B cell (primary cell): Measurements from ENCODE around the gene PHB1.

Experiments used
- CTCF ChIP-seq: fragments of 200-600 bp; IDR thresholded peaks from one replicate; pipeline ENCODE4 v1.8.0; 2022; ENCODE audit warnings: antibody characterized with exemption, mild to moderate bottlenecking
- EZH2 ChIP-seq: IDR thresholded peaks from 2 replicates; pipeline ENCODE4 v1.6.1; 2012; ENCODE audit warnings: borderline replicate concordance, low read depth, mild to moderate bottlenecking, moderate library complexity, low read length; ENCODE audit not compliant: insufficient read depth, poor library complexity, severe bottlenecking

GRCh38 chr17:49356320-49356719, 58.4 kb downstream of the PHB1 start:
- TF ChIP-seq CTCF (no peak), EZH2 (no peak)
